CD4-positive, alpha-beta T cell treated with Interferon gamma for 1 hour (primary cell): ENCODE results near the gene UBC.
"Not testable (repeated sequence)": the region's sequence is repeated elsewhere in the genome, so short reads cannot be mapped to it uniquely, and the experiment has no call there.

Experiments used
- DNase-seq: peaks from one replicate; pipeline ENCODE4 v3.0.0-alpha.2; 2020

The UBC gene

GRCh38 chr12:124883263-124884130 is 31.0 kb downstream of the UBC start:
- DNase-seq = no peak

GRCh38 chr12:124881123-124881522 is 33.3 kb downstream of the UBC start:
- no peak for DNase-seq

- DNase-seq = not testable (repeated sequence)
Measured at GRCh38 chr12:124880335-124880734, 34.1 kb downstream of the UBC start.

GRCh38 chr12:124878795-124879516 is 35.5 kb downstream of the UBC start:
- DNase-seq = no peak

- no peak for DNase-seq
Measured at GRCh38 chr12:124877423-124877822, 37.0 kb downstream of the UBC start.

GRCh38 chr12:124876171-124876570 is 38.3 kb downstream of the UBC start:
- no peak for DNase-seq

- no peak for DNase-seq
Measured at GRCh38 chr12:124875803-124876132, 38.7 kb downstream of the UBC start.

- no peak for DNase-seq
Measured at GRCh38 chr12:124874988-124875802, 39.3 kb downstream of the UBC start.

GRCh38 chr12:124874188-124874587 is 40.3 kb downstream of the UBC start:
- DNase-seq = no peak

- no peak for DNase-seq
Measured at GRCh38 chr12:124872068-124872719, 42.3 kb downstream of the UBC start.

GRCh38 chr12:124871297-124871696 is 43.2 kb downstream of the UBC start:
- DNase-seq = no peak

- no peak for DNase-seq
Measured at GRCh38 chr12:124870515-124870914, 43.9 kb downstream of the UBC start.

- no peak for DNase-seq
Measured at GRCh38 chr12:124869059-124869665, 45.3 kb downstream of the UBC start.

GRCh38 chr12:124868252-124869058 is 46.0 kb downstream of the UBC start:
- DNase-seq = no peak

GRCh38 chr12:124867401-124867930 is 47.0 kb downstream of the UBC start:
- no peak for DNase-seq

GRCh38 chr12:124866883-124867400 is 47.5 kb downstream of the UBC start:
- DNase-seq = no peak

- DNase-seq = no peak
Measured at GRCh38 chr12:124866195-124866882, 48.1 kb downstream of the UBC start.

GRCh38 chr12:124865728-124866127 is 48.7 kb downstream of the UBC start:
- DNase-seq = no peak

- no peak for DNase-seq
Measured at GRCh38 chr12:124864326-124864752, 50.1 kb downstream of the UBC start.
